ENCODE data around the gene GJB3. TPM values are rescaled to one million over a fixed set of nuclear protein-coding genes. Genes with fewer than 3 reads are reported as not detected.

Gene GJB3
- polyA plus RNA-seq, 3 donors, result not detected

- Histone ChIP-seq H3K4me3 (replicated peaks in 1 of 3; ENCODE audit: low read depth in 2 of 3, low read length in 3 of 3) (no peak overlapping the region), H3K4me2 (replicated peaks; ENCODE audit: extremely low read depth, low read length, poor library complexity, severe bottlenecking) (no peak overlapping the region), H4K20me1 (ENCODE audit: insufficient read depth, low read length) (no peaks in the 10 kb centered on the region), H3K4me1 (ENCODE audit: control insufficient read depth in 1 of 2, insufficient read depth in 2 of 2, low read length in 2 of 2) (no peaks in the 10 kb centered on the region), H3K9me3 (replicated peaks in 1 of 2; ENCODE audit: control insufficient read depth in 1 of 2, insufficient read depth in 1 of 2, low read length in 2 of 2) (peaks cover 0 to 8% of the 10 kb centered on the region in 2 donors), H3K9ac (ENCODE audit: insufficient read depth, low read length, poor library complexity, severe bottlenecking) (no peak overlapping the region), H3K79me2 (ENCODE audit: insufficient read depth, low read length) (no peaks in the 10 kb centered on the region), H3K27me3 (ENCODE audit: control insufficient read depth in 2 of 2, insufficient read depth in 2 of 2, low read length in 2 of 2) (peaks cover 11 to 19% of the 10 kb centered on the region in 2 donors), H2AFZ (ENCODE audit: insufficient read depth, low read depth, low read length, poor library complexity, severe bottlenecking) (no peak overlapping the region), H3K27ac (ENCODE audit: low read depth in 1 of 2, low read length in 2 of 2) (no peak overlapping the region), H3K36me3 (replicated peaks in 1 of 2; ENCODE audit: control insufficient read depth in 1 of 2, insufficient read depth in 2 of 2, low read length in 2 of 2) (no peaks in the 10 kb centered on the region)
- Mint-ChIP-seq H3K4me1 (no peaks in the 10 kb centered on the region), H3K4me3 (no peak overlapping the region), H3K27me3 (ENCODE audit: low read depth in 3 of 3) (peaks cover 20 to 34% (median 23%) of the 10 kb centered on the region in 3 donors), H3K27ac (no peak overlapping the region), H3K36me3 (no peaks in the 10 kb centered on the region), H3K9me3 (peaks cover 0 to 10% (median 6%) of the 10 kb centered on the region in 7 donors)
- WGBS (ENCODE audit: insufficient coverage), result 44% methylated on average over 11 of the region's 14 CpGs
- peak; percentile 19 to 36 (median 31) for DNase-seq
- TF ChIP-seq, protein P1, sequence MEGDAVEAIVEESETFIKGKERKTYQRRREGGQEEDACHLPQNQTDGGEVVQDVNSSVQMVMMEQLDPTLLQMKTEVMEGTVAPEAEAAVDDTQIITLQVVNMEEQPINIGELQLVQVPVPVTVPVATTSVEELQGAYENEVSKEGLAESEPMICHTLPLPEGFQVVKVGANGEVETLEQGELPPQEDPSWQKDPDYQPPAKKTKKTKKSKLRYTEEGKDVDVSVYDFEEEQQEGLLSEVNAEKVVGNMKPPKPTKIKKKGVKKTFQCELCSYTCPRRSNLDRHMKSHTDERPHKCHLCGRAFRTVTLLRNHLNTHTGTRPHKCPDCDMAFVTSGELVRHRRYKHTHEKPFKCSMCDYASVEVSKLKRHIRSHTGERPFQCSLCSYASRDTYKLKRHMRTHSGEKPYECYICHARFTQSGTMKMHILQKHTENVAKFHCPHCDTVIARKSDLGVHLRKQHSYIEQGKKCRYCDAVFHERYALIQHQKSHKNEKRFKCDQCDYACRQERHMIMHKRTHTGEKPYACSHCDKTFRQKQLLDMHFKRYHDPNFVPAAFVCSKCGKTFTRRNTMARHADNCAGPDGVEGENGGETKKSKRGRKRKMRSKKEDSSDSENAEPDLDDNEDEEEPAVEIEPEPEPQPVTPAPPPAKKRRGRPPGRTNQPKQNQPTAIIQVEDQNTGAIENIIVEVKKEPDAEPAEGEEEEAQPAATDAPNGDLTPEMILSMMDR (IDR thresholded peaks at IDR 0.05), result peak; percentile 74
- intact Hi-C loops (cut with micrococcal nuclease), result loop anchor here in 1 of 2 donors (2.0 to 5.0 kb wide), 2 partner anchors 66 to 511 kb away; no protein-coding TSS in a partner anchor
Measured at GRCh38 chr1:34786521-34787325, 5.7 kb downstream of the GJB3 start.

DNA sequence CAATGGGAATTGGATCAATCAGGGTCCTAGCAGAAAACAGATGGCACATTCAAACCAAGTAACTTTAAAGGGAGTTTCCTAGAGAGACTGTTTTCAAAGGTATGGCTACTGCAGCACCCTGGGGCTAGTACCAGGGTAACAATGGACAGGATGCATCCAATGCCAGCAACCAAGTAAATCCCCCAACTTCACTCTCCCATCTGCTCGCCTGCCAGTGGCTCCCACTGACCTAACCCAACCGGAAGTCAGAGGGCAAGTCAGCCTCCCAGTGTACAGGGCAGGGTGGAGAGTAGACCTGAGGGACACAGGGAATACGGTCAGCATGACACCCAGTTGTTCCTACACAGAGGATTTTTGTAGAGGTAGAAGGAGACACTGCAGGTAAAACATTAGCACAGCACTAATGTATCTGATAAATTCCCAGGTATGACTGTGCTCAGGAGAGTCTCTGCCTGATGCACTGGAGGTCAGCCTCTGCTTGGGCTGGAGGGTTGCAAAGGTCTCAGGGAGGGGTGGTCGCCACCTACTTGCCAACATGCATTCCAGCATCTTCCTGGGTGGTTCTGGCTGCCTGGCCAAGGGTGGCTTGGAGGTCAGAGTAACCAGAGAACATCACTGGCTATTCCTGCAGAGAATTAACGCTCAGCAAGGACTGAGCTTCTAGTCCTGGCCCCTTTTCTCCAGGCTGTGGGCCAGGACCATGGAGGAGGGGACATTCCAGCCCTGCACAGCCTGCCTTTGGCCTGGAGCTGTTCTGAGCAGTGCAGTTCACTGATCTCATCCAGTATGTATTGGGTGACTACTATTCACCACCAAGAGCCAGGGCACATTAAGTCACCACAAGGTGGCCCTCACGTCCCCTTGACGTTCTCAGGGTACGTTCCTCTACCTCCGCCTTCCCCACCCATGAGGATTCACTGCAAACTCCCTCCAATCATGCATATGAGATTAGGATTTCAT, 6.7 kb downstream of the GJB3 start:
- no peaks in the 10 kb centered on the region for H3K4me1 Mint-ChIP-seq
- H3K27me3 Mint-ChIP-seq (ENCODE audit: low read depth in 3 of 3), result peaks cover 21 to 34% (median 23%) of the 10 kb centered on the region in 3 donors
- no peaks in the 10 kb centered on the region for H3K79me2 ChIP-seq (ENCODE audit: insufficient read depth, low read length)
- H3K9me3 Mint-ChIP-seq, result peaks cover 0 to 10% (median 7%) of the 10 kb centered on the region in 7 donors
- no peak for DNase-seq
- H3K27ac ChIP-seq (ENCODE audit: low read depth in 1 of 2, low read length in 2 of 2), result no peak overlapping the region
- no peak overlapping the region for H3K9ac ChIP-seq (ENCODE audit: insufficient read depth, low read length, poor library complexity, severe bottlenecking)
- H3K36me3 Mint-ChIP-seq, result no peaks in the 10 kb centered on the region
- no peaks in the 10 kb centered on the region for H3K4me1 ChIP-seq (ENCODE audit: control insufficient read depth in 1 of 2, insufficient read depth in 2 of 2, low read length in 2 of 2)
- no peaks in the 10 kb centered on the region for H3K36me3 ChIP-seq (replicated peaks in 1 of 2; ENCODE audit: control insufficient read depth in 1 of 2, insufficient read depth in 2 of 2, low read length in 2 of 2)
- TF ChIP-seq, protein P1 (IDR thresholded peaks at IDR 0.05), result no peak
- peaks cover 6 to 18% of the 10 kb centered on the region in 2 donors for H3K27me3 ChIP-seq (ENCODE audit: control insufficient read depth in 2 of 2, insufficient read depth in 2 of 2, low read length in 2 of 2)
- H3K9me3 ChIP-seq (replicated peaks in 1 of 2; ENCODE audit: control insufficient read depth in 1 of 2, insufficient read depth in 1 of 2, low read length in 2 of 2), result no peaks in the 10 kb centered on the region
- no peak overlapping the region for H2AFZ ChIP-seq (ENCODE audit: insufficient read depth, low read depth, low read length, poor library complexity, severe bottlenecking)
- intact Hi-C loops (cut with micrococcal nuclease), result loop anchor here in 1 of 2 donors (2.0 to 5.0 kb wide), 2 partner anchors 65 to 510 kb away; no protein-coding TSS in a partner anchor
- no peaks in the 10 kb centered on the region for H4K20me1 ChIP-seq (ENCODE audit: insufficient read depth, low read length)
- no peak overlapping the region for H3K27ac Mint-ChIP-seq
- WGBS (ENCODE audit: insufficient coverage), result 56% methylated on average over 6 of the region's 9 CpGs
- no peak overlapping the region for H3K4me3 Mint-ChIP-seq
- H3K4me2 ChIP-seq (replicated peaks; ENCODE audit: extremely low read depth, low read length, poor library complexity, severe bottlenecking), result no peak overlapping the region
- H3K4me3 ChIP-seq (replicated peaks in 1 of 3; ENCODE audit: low read depth in 2 of 3, low read length in 3 of 3), result no peak overlapping the region
